ENCODE data around the gene IMMP2L. TPM values are rescaled to one million over a fixed set of nuclear protein-coding genes. Genes with fewer than 3 reads are reported as not detected.

IMMP2L gene
- total and polyA plus RNA-seq, 2 of the 8 experiments (the other 6 are each of a cell fraction or from before 2014, with no cell fraction given): 2.3 to 10.1 TPM

DNA sequence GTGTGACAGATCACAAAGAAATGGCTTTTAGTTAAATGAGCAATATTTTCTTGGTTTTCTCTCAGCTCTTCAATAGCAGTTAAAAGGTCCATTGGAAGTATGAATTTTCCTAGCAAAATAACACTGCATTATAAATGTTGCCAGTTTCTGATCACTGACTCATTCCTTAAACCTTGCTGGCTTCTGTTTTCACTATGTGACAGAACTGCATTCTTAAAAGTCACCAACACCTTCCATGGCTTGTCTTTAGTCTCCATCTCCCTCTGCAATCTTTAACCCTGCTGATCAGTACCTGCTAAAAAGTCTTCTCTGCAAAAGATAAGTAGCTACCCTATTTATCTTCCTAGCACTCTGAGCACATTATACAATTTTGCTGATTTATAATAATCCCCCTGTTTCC, 876.4 kb downstream of the IMMP2L start:
- ChIA-PET CTCF (ENCODE audit: partially characterized antibody) (interaction anchor here (0.9 kb wide), 1 partner anchor 91 kb away, joined by 3 read pairs; no protein-coding TSS in a partner anchor), POLR2A (ENCODE audit: partially characterized antibody) (no interaction called here)
- Histone ChIP-seq H2BK5ac (ENCODE audit: low read depth, low read length) (no peak overlapping the region), H3K27me3 (replicated peaks in 1 of 4; ENCODE audit: control insufficient read depth in 3 of 4, extremely low read depth in 1 of 4, insufficient read depth in 3 of 4, low read length in 3 of 4) (no peaks in the 10 kb centered on the region), H3K18ac (ENCODE audit: extremely low read depth, low read length) (no peak overlapping the region), H3K36me3 (ENCODE audit: control insufficient read depth in 2 of 4, insufficient read depth in 4 of 4, low read length in 3 of 4) (no peaks in the 10 kb centered on the region), H3K9ac (replicated peaks in 1 of 4; ENCODE audit: extremely low read depth in 1 of 4, low read depth in 3 of 4, low read length in 3 of 4) (no peak overlapping the region), H2BK20ac (ENCODE audit: low read length) (no peak overlapping the region), H4K91ac (replicated peaks; ENCODE audit: insufficient read length, low read length) (no peak overlapping the region), H3K4ac (replicated peaks; ENCODE audit: insufficient read length, low read depth, low read length) (no peak overlapping the region), H3K4me2 (ENCODE audit: insufficient read depth in 1 of 2, low read depth in 2 of 2, low read length in 2 of 2) (no peak overlapping the region), H3K56ac (replicated peaks; ENCODE audit: insufficient read length, low read depth, low read length) (no peak overlapping the region), H3K79me1 (ENCODE audit: low read depth, low read length) (no peaks in the 10 kb centered on the region), H3K23me2 (ENCODE audit: low read depth, low read length) (no peaks in the 10 kb centered on the region; the same call in 1 of the 2 replicates), H4K20me1 (replicated peaks in 1 of 2; ENCODE audit: control insufficient read depth in 1 of 2, insufficient read depth in 2 of 2, low read length in 2 of 2) (no peaks in the 10 kb centered on the region), H3K79me2 (ENCODE audit: control insufficient read depth in 1 of 2, insufficient read depth in 2 of 2, low read length in 2 of 2) (no peaks in the 10 kb centered on the region), H2AFZ (ENCODE audit: low read length) (no peak overlapping the region), H3K23ac (ENCODE audit: insufficient read length) (no peak overlapping the region), H2BK15ac (ENCODE audit: low read length) (no peak overlapping the region), H3K4me3 (ENCODE audit: extremely low read depth in 1 of 4, insufficient read depth in 2 of 4, low read depth in 3 of 4, low read length in 4 of 4) (no peak overlapping the region), H2BK120ac (replicated peaks; ENCODE audit: low read depth, low read length) (no peak overlapping the region), H2AK5ac (ENCODE audit: low read depth, low read length) (no peak overlapping the region), H3K4me1 (replicated peaks in 1 of 4; ENCODE audit: control insufficient read depth in 3 of 4, insufficient read depth in 4 of 4, low read length in 3 of 4) (no peaks in the 10 kb centered on the region), H3K14ac (ENCODE audit: insufficient read length) (no peak overlapping the region), H3K27ac (ENCODE audit: low read depth, low read length) (no peak overlapping the region), H4K8ac (ENCODE audit: extremely low read depth, insufficient read depth, low read length) (no peak overlapping the region), H2BK12ac (ENCODE audit: low read depth, low read length) (no peak overlapping the region), H3K9me3 (ENCODE audit: insufficient read depth in 2 of 2, low read depth in 1 of 2, low read length in 1 of 2) (no peaks in the 10 kb centered on the region), H4K5ac (ENCODE audit: insufficient read length, low read depth, low read length) (no peak overlapping the region)
- TF ChIP-seq CEBPB (IDR thresholded peaks at IDR 0.05; ENCODE audit: low read depth, low read length) (no peak), TAF1 (IDR thresholded peaks at IDR 0.05; ENCODE audit: low read depth, low read length) (no peak), HDAC6 (IDR thresholded peaks at IDR 0.05; ENCODE audit: low read depth, low read length) (no peak), RXRA (IDR thresholded peaks at IDR 0.05; ENCODE audit: insufficient read depth, low read depth, low read length) (no peak), CHD2 (IDR thresholded peaks at IDR 0.05; ENCODE audit: low read length) (no peak), SP2 (IDR thresholded peaks at IDR 0.05; ENCODE audit: low read length) (no peak)
- no peak for DNase-seq (ENCODE audit: low read depth in 1 of 2, low spot score in 2 of 2)
- FAIRE-seq: no peak

All from H1 (cell line).